ENCODE measurements around the gene FNTB. TPM values are rescaled to one million over a fixed set of nuclear protein-coding genes. Genes with fewer than 3 reads are reported as not detected.

Gene FNTB
- total RNA-seq, 4 donors from 2014 or later, result 11.9 to 25.6 (median 17.6) TPM

DNA sequence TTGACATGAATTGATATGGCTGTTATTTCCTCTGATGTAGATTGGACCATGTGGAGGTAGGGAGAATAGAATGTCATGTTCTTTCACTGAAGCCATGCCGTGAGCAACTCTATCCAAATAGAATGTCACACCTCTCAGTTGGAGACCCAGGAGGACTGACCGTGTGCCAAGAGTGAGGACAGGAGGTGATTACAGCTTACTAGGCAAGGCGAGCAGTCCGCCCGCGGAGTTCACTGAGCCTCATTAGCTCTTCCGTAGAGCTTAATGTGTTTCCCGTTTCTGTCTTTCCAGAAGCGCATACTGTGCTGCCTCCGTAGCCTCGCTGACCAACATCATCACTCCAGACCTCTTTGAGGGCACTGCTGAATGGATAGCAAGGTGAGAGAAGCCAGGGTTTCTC, 45.6 kb downstream of the FNTB start:
- peaks cover 0 to 6% (median 0%) of the 10 kb centered on the region in 4 donors for H3K4me1 ChIP-seq
- DNase-seq, result no peak
- no peaks in the 10 kb centered on the region for H3K27me3 ChIP-seq
- H3K27ac ChIP-seq, result no peak overlapping the region
- H3K4me3 ChIP-seq, result no peak overlapping the region
- no peaks in the 10 kb centered on the region for H3K9me3 ChIP-seq
- TF ChIP-seq POLR2A (IDR thresholded peaks at IDR 0.05), result no peak
- TF ChIP-seq, protein P1, sequence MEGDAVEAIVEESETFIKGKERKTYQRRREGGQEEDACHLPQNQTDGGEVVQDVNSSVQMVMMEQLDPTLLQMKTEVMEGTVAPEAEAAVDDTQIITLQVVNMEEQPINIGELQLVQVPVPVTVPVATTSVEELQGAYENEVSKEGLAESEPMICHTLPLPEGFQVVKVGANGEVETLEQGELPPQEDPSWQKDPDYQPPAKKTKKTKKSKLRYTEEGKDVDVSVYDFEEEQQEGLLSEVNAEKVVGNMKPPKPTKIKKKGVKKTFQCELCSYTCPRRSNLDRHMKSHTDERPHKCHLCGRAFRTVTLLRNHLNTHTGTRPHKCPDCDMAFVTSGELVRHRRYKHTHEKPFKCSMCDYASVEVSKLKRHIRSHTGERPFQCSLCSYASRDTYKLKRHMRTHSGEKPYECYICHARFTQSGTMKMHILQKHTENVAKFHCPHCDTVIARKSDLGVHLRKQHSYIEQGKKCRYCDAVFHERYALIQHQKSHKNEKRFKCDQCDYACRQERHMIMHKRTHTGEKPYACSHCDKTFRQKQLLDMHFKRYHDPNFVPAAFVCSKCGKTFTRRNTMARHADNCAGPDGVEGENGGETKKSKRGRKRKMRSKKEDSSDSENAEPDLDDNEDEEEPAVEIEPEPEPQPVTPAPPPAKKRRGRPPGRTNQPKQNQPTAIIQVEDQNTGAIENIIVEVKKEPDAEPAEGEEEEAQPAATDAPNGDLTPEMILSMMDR (IDR thresholded peaks at IDR 0.05), result no peak
- H3K36me3 ChIP-seq, result peaks cover 0 to 29% (median 0%) of the 10 kb centered on the region in 3 donors

DNA sequence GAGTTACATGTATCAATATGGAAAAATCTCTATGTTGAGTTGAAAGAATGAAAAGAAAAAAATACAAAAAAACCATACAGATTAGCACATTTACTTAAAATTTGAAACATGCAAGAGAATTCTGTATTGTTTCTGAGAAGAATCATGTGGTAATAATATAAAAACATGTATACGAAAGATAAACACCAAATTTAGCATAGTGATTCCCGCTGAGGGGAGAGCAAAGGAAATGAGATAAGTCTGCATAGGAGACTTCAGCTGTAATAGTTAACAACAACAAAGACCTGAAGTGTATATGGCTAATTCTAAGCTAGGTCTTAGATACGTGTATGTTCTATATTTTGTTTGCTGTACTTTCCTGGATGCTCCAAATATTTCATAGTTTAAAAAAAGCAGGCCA, 46.5 kb downstream of the FNTB start:
- no peak for DNase-seq
- no peaks in the 10 kb centered on the region for H3K27me3 ChIP-seq
- H3K27ac ChIP-seq, result no peak overlapping the region
- H3K9me3 ChIP-seq, result no peaks in the 10 kb centered on the region
- H3K36me3 ChIP-seq, result peaks cover 0 to 21% (median 0%) of the 10 kb centered on the region in 3 donors
- peaks cover 0 to 6% (median 0%) of the 10 kb centered on the region in 4 donors for H3K4me1 ChIP-seq
- H3K4me3 ChIP-seq, result no peak overlapping the region
- TF ChIP-seq, protein P1 (IDR thresholded peaks at IDR 0.05), result no peak
- no peak for TF ChIP-seq POLR2A (IDR thresholded peaks at IDR 0.05)

DNA sequence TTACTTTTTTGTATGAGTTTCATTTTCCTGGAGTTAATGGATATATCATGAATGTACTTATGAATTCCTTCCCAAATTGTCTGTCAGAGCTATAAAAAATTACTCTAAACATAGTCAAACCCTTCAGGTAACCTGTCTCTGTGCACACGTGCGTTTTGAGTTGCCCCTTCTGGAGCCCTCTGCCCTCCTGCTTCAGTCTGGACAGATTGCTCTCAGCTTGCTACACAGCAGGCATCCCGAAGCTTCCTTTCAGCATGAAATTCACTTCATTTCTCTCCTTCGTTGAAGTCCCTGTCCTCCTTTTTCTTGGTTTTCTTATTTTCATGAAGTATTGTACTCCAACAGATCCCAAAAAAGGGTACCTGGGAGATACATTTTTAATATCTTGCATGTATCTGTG, 47.3 kb downstream of the FNTB start:
- no peak overlapping the region for H3K4me3 ChIP-seq
- no peaks in the 10 kb centered on the region for H3K27me3 ChIP-seq
- H3K36me3 ChIP-seq, result peaks cover 0 to 18% (median 0%) of the 10 kb centered on the region in 3 donors
- no peaks in the 10 kb centered on the region for H3K9me3 ChIP-seq
- no peak overlapping the region for H3K27ac ChIP-seq
- no peaks in the 10 kb centered on the region for H3K4me1 ChIP-seq
- DNase-seq, result no peak
- TF ChIP-seq, protein P1 (IDR thresholded peaks at IDR 0.05), result no peak
- no peak for TF ChIP-seq POLR2A (IDR thresholded peaks at IDR 0.05)

DNA sequence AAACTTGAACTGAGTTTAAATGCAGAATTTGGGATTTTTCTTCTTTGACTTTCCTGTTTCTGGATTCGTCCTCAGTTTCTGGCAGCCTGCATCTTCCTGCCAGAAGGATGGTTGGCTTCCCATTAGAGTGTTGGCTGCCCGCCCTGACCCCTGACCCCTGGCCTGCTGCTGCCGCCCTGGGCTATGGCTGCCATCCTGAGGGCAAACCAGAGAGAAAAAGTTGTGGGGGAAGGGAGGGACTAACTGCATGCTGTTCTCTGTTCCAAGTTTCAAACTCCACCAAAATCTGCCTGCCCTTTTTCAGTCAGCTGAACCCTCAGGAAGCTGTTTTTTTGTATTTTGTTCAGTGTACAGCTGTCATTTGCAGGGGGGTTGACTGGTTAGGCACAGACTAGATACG, 48.4 kb downstream of the FNTB start:
- TF ChIP-seq POLR2A (IDR thresholded peaks at IDR 0.05), result no peak
- TF ChIP-seq, protein P1 (IDR thresholded peaks at IDR 0.05), result no peak
- DNase-seq, result no peak
- Histone ChIP-seq H3K4me3 (no peak overlapping the region), H3K9me3 (no peaks in the 10 kb centered on the region), H3K4me1 (no peaks in the 10 kb centered on the region), H3K36me3 (peaks cover 0 to 18% (median 0%) of the 10 kb centered on the region in 3 donors), H3K27ac (no peak overlapping the region), H3K27me3 (no peaks in the 10 kb centered on the region)

DNA sequence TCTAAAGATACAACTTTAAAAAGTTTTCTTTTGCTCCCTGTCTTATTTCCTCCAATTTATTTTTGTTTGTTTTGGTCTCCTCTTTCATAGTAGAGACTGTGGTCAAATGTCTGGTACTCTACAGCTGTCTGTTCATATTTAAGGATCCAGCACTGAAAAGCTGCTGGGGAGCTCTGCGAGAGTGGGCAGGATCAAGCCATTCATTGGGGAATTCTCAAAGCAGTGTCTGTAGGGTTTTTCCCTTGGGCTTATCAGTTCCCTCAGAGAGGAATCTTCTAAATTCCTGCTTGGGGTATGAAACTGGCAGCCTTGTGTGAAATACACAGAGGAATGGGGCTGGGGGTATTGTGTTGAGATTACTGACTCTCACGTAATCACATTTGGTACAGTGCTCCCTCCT, 52.3 kb downstream of the FNTB start:
- no peak overlapping the region for H3K4me3 ChIP-seq
- no peak overlapping the region for H3K27ac ChIP-seq
- TF ChIP-seq, protein P1 (IDR thresholded peaks at IDR 0.05), result no peak
- TF ChIP-seq POLR2A (IDR thresholded peaks at IDR 0.05), result no peak
- H3K27me3 ChIP-seq, result no peaks in the 10 kb centered on the region
- no peaks in the 10 kb centered on the region for H3K9me3 ChIP-seq
- peaks cover 0 to 11% (median 0%) of the 10 kb centered on the region in 3 donors for H3K36me3 ChIP-seq
- H3K4me1 ChIP-seq, result no peaks in the 10 kb centered on the region
- DNase-seq, result no peak
